NCI-H82 (cell line): ENCODE results near the gene KRTAP2-3.

Source experiments
- DNase-seq: peaks from one replicate; lab custom pipeline; 2025; lab: John Stamatoyannopoulos, UW

The KRTAP2-3 gene

DNA sequence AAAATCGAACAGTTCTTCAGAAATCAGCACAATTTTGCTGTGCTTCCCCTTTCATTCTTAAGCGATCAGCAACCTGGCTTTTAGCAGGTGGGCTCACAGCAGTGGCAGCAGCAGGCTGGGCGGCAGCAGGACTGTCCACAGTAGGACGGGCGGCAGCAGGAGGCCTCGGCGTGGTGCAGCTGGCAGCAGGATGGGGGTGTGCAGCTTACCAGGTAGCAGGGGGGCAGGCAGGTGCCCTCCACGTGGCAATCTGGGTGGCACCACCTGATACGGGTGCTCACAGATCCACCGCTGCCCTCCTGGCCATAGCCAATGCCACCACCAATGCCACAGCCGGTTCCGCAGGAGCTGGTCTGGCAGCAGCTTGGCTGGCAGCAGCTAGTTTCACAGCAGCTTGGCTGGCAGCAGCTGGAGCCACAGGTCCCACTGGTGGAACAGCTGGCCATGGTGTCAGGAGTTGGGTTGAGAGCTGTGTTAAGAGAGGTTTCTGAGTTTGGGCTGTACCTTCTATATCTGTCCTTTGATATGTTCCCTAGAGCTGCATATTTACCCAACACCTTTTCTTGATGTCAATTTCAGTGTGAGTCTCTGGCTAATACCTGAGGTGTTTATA is 30.2 kb downstream of the KRTAP2-3 start, which contains the start of gene KRTAP1-4:
Gene KRTAP1-4 (minus strand): TSS at position 563 of the 613 bp plus-strand sequence. CDS start 117 bp downstream, at position 446.
- no peak for DNase-seq

GRCh38 chr17:41026715-41027471 is 33.0 kb downstream of the KRTAP2-3 start, which contains the start of gene KRTAP1-5:
KRTAP1-5 (minus strand) TSS chr17:41027208; CDS start chr17:41027155, 53 bp downstream.
- no peak for DNase-seq

- DNase-seq, result no peak
Measured at GRCh38 chr17:41024697-41025096, 35.2 kb downstream of the KRTAP2-3 start.

GRCh38 chr17:41020336-41020735 is 39.6 kb downstream of the KRTAP2-3 start:
- no peak for DNase-seq

DNA sequence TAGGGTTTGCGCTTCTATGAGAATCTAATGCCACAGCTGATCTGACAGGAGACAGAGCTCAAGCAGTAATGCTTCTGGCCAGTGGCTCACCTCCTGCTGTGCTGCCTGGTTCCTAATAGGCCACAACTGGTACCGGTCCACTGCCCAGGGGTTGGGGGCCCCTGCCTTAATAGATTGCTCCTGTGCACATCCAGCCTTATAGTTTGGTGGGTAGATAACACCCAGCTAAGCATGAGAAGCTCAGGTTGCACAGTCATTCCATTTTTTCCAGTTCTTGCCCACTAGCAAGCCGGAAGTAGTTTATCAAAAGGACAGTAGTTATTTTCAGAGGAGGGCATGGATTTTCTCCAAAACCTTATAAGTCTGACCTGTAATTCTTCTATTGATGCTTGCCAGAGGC is 40.5 kb downstream of the KRTAP2-3 start:
- no peak for DNase-seq

DNA sequence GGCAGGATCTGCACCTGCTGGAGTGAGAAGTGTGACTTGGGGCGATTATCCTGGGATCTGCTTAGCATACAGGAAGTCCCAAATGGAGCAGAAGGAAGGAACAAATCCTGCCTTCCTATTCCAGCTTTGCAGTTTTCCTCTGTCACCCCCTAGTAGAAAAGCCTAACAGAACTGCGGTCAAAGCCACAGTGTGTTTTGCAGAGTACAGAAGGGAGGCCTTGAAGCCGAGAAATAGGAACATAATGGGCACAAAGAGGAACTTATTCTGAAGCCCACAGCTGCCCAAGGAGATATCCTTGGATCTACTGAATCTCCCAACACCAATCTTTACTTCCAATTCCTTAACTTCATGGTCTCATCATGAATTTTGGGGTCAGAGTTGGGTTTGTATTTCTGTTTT is 41.4 kb downstream of the KRTAP2-3 start:
- no peak for DNase-seq

- no peak for DNase-seq
Measured at GRCh38 chr17:41016578-41017215, 43.2 kb downstream of the KRTAP2-3 start.

DNA sequence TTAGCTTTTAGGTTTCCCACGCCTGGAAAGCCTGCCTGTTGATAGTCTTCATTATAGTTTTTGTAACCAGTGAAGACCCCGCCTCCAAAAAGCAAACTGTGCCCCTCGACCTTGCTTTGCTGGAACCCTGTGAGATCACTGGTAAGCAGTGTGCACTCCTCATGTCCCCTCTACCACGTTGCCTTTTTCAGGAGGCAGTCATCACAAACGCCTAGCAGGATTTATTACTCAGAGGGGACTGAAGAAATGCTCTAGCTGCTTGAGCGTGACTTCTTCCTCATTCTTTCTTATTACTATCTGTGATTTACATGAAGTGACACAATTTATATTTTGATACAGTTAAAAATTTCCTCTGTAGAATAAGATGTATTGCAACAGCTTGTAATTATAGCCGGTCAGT is 44.5 kb downstream of the KRTAP2-3 start:
- no peak for DNase-seq

DNA sequence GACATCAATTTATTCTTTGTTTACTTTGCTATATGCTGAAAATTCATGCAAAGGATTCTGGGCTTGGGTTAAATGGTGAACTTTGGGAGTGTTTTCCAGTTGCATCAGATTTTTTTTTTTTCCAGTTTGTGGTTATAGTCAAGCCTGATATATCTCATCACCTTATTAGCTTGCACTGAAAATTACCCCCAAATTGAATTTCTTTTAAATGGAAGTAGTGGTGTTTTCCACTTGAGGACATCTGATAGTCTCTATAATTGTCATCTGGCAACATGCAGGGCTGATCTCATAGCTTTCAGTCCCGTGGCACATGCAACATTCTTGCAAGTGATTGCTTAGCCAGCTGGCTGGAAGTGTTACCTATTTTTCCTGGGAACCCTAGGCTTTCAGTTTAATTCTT is 46.3 kb downstream of the KRTAP2-3 start:
- no peak for DNase-seq

GRCh38 chr17:41013181-41013580 is 46.7 kb downstream of the KRTAP2-3 start:
- no peak for DNase-seq

DNA sequence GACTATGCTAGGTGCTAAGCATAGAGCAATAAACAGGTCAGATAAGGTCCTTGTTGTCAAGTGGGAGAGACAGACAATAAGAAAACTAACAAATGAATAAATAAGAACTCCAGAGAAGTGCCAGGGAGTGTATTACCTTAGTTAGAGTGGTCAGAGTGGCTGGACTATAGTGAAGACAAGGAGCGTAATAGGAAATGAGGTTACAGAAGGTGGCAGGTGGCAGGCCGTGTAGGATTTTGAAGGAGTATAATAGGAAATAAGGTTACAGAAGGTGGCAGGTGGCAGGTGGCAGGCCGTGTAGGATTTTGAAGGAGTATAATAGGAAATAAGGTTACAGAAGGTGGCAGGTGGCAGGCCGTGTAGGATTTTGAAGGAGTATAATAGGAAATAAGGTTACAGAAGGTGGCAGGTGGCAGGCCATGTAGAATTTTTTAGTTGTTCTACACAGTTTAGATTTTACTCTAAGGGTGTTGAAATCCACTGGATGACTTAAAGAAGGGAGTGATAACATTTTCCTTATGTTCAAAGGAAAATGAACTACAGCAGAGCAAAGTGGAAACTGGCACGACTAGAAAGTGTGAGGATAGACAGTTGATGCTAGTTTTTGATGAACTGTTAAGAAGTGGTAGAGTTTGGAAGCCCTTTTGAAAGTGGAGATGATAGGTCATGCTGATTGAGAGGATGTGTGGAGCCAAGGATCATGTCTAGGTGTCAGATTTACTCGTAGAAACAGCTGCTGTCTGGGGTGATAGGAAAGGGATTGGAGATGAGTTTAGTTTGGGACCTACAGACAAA is 47.4 kb downstream of the KRTAP2-3 start:
- no peak for DNase-seq

GRCh38 chr17:41010441-41010840 is 49.5 kb downstream of the KRTAP2-3 start:
- DNase-seq, result no peak

- no peak for DNase-seq
Measured at GRCh38 chr17:41009936-41010335, 50.0 kb downstream of the KRTAP2-3 start.

DNA sequence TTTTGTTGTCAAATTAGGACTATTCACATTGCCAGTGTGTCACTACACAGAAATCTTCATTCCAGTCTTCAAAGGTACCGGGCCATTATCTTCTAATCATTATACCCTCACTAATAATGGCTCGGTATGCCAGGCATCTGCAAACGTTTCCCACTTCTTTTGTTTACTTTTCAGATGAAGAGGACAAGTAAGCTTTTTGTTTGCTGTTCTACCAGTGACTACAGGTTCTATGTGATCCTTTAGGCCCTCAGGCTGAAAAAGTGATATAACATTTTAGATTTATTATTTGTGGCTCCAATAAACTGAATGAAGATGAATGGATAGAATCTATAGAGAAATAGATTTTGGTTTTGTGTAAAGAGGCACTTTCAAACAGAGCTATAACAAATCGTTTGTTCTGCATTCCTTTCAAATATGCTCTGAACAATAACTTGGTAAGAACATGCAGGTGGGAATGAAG is 50.6 kb downstream of the KRTAP2-3 start:
- DNase-seq, result no peak
